ENCODE data around the gene XRN2.

The XRN2 gene

GRCh38 chr20:21435576-21435975 is 132.4 kb downstream of the XRN2 start:
- DNase-seq (ENCODE audit: low read depth in 1 of 2, low spot score in 1 of 2), result no peak
- in situ Hi-C loops (cut with HindIII; ENCODE audit: low pct_unique_long_range_greater_than_20kb, low sequenced_read_pairs), result no loop called here
- no peak for TF ChIP-seq JUND (IDR thresholded peaks at IDR 0.05; ENCODE audit: low read depth)

- DNase-seq (ENCODE audit: low read depth in 1 of 2, low spot score in 1 of 2), result no peak
- in situ Hi-C loops (cut with HindIII; ENCODE audit: low pct_unique_long_range_greater_than_20kb, low sequenced_read_pairs), result no loop called here
- TF ChIP-seq JUND (IDR thresholded peaks at IDR 0.05; ENCODE audit: low read depth), result no peak
Observed at GRCh38 chr20:21436205-21436604, 133.1 kb downstream of the XRN2 start.

GRCh38 chr20:21437248-21437647 is 134.1 kb downstream of the XRN2 start:
- in situ Hi-C loops (cut with HindIII; ENCODE audit: low pct_unique_long_range_greater_than_20kb, low sequenced_read_pairs), result no loop called here
- TF ChIP-seq JUND (IDR thresholded peaks at IDR 0.05; ENCODE audit: low read depth), result no peak
- DNase-seq (ENCODE audit: low read depth in 1 of 2, low spot score in 1 of 2), result no peak

- in situ Hi-C loops (cut with HindIII; ENCODE audit: low pct_unique_long_range_greater_than_20kb, low sequenced_read_pairs), result no loop called here
- DNase-seq (ENCODE audit: low read depth in 1 of 2, low spot score in 1 of 2), result no peak
- no peak for TF ChIP-seq JUND (IDR thresholded peaks at IDR 0.05; ENCODE audit: low read depth)
Observed at GRCh38 chr20:21437816-21438215, 134.7 kb downstream of the XRN2 start.
